Measurements from ENCODE around the gene CARD18.
"Not testable (repeated sequence)": the region's sequence is repeated elsewhere in the genome, so short reads cannot be mapped to it uniquely, and the experiment has no call there.

CARD18 gene

GRCh38 chr11:105107226-105107825, 32.2 kb downstream of the CARD18 start:
- H3K27ac Mint-ChIP-seq, H3K4me3 Mint-ChIP-seq, H3K36me3 Mint-ChIP-seq, H3K27me3 Mint-ChIP-seq, H3K9me3 Mint-ChIP-seq: not testable (repeated sequence)
- peaks cover 33% of the 10 kb centered on the region for H3K4me1 Mint-ChIP-seq

- Mint-ChIP-seq H3K9me3 (no peaks in the 10 kb centered on the region), H3K27me3 (peaks cover 5% of the 10 kb centered on the region), H3K36me3 (peaks cover 2% of the 10 kb centered on the region), H3K4me1 (peaks cover 38% of the 10 kb centered on the region), H3K27ac (no peak overlapping the region), H3K4me3 (no peak overlapping the region)
Observed at GRCh38 chr11:105106140-105106539, 33.4 kb downstream of the CARD18 start.

GRCh38 chr11:105104292-105104691, 35.3 kb downstream of the CARD18 start:
- H3K4me3 Mint-ChIP-seq, result no peak overlapping the region
- peaks cover 3% of the 10 kb centered on the region for H3K27me3 Mint-ChIP-seq
- H3K27ac Mint-ChIP-seq, result no peak overlapping the region
- H3K4me1 Mint-ChIP-seq, result peaks cover 39% of the 10 kb centered on the region
- no peaks in the 10 kb centered on the region for H3K9me3 Mint-ChIP-seq
- H3K36me3 Mint-ChIP-seq, result peaks cover 2% of the 10 kb centered on the region

- Mint-ChIP-seq H3K4me3 (no peak overlapping the region), H3K9me3 (no peaks in the 10 kb centered on the region), H3K27me3 (peaks cover 3% of the 10 kb centered on the region), H3K27ac (no peak overlapping the region), H3K36me3 (peaks cover 2% of the 10 kb centered on the region), H3K4me1 (peaks cover 44% of the 10 kb centered on the region)
Observed at GRCh38 chr11:105103336-105103735, 36.2 kb downstream of the CARD18 start.

- not testable (repeated sequence) for H3K27me3 Mint-ChIP-seq, H3K9me3 Mint-ChIP-seq, H3K4me3 Mint-ChIP-seq, H3K27ac Mint-ChIP-seq, H3K36me3 Mint-ChIP-seq
- H3K4me1 Mint-ChIP-seq, result peaks cover 44% of the 10 kb centered on the region
Observed at GRCh38 chr11:105102079-105102581, 37.4 kb downstream of the CARD18 start.

- H3K4me3 Mint-ChIP-seq, result peak overlapping the region; percentile 67
- H3K36me3 Mint-ChIP-seq, result peaks cover 2% of the 10 kb centered on the region
- H3K27me3 Mint-ChIP-seq, result no peaks in the 10 kb centered on the region
- no peaks in the 10 kb centered on the region for H3K9me3 Mint-ChIP-seq
- H3K4me1 Mint-ChIP-seq, result peaks cover 44% of the 10 kb centered on the region
- peak overlapping the region; percentile 86 for H3K27ac Mint-ChIP-seq
Observed at GRCh38 chr11:105100981-105101630, 38.5 kb downstream of the CARD18 start.

- peaks cover under 1% of the 10 kb centered on the region for H3K36me3 Mint-ChIP-seq
- H3K9me3 Mint-ChIP-seq, result no peaks in the 10 kb centered on the region
- peak overlapping the region; percentile 28 for H3K4me3 Mint-ChIP-seq
- no peaks in the 10 kb centered on the region for H3K27me3 Mint-ChIP-seq
- H3K4me1 Mint-ChIP-seq, result peaks cover 42% of the 10 kb centered on the region
- no peak overlapping the region for H3K27ac Mint-ChIP-seq
Observed at GRCh38 chr11:105100206-105100605, 39.4 kb downstream of the CARD18 start.

- H3K36me3 Mint-ChIP-seq, H3K27me3 Mint-ChIP-seq, H3K9me3 Mint-ChIP-seq: not testable (repeated sequence)
- peaks cover 36% of the 10 kb centered on the region for H3K4me1 Mint-ChIP-seq
- H3K27ac Mint-ChIP-seq, result peak overlapping the region; percentile 62
- peak overlapping the region; percentile 57 for H3K4me3 Mint-ChIP-seq
Observed at GRCh38 chr11:105099594-105099993, 40.0 kb downstream of the CARD18 start.

GRCh38 chr11:105092256-105093239, 47.0 kb downstream of the CARD18 start:
- no peak overlapping the region for H3K27ac Mint-ChIP-seq
- H3K4me3 Mint-ChIP-seq, result no peak overlapping the region
- H3K27me3 Mint-ChIP-seq, result no peaks in the 10 kb centered on the region
- no peaks in the 10 kb centered on the region for H3K9me3 Mint-ChIP-seq
- H3K4me1 Mint-ChIP-seq, result no peaks in the 10 kb centered on the region
- no peaks in the 10 kb centered on the region for H3K36me3 Mint-ChIP-seq
